Testis (tissue), 2 donors: ENCODE measurements around the gene RAPH1.

Source experiments
- POLR2A ChIP-seq: fragments of 450-650 bp; IDR thresholded peaks from one replicate; pipeline ENCODE4 v1.6.1; 2017; ENCODE audit warnings: antibody characterized with exemption, mild to moderate bottlenecking, moderate library complexity
- TF ChIP-seq, protein P1 (sequence below), 3 experiments: fragments of 450-650 bp in 2 of 3; fragments of 200-600 bp in 1 of 3; sonication (generic) in 1 of 3; IDR thresholded peaks; one replicate each; pipeline ENCODE4 v1.5.1; 2016 to 2019; ENCODE audit warnings: antibody characterized with exemption in 3 of 3, mild to moderate bottlenecking in 2 of 3, moderate library complexity in 1 of 3

DNA sequence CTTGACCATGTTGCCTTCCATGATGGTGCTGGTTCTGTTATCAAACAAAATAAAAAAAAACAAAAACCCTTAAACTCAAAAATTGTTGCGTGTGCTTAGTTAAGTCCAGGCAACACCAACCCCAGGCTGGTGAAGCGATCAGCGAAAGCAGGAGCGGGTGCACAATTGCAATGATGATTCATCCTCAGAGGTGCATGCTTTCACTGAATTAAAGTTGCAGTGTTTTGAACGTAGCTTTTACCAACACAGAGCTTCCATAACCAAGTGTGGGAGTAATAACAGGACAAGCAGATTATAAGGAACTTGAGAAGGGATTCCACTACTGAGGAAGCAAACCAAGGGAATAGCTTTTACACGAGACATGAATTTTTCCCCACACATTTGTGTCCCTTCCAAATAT, 39.7 kb upstream of the RAPH1 start:
- TF ChIP-seq, protein P1, sequence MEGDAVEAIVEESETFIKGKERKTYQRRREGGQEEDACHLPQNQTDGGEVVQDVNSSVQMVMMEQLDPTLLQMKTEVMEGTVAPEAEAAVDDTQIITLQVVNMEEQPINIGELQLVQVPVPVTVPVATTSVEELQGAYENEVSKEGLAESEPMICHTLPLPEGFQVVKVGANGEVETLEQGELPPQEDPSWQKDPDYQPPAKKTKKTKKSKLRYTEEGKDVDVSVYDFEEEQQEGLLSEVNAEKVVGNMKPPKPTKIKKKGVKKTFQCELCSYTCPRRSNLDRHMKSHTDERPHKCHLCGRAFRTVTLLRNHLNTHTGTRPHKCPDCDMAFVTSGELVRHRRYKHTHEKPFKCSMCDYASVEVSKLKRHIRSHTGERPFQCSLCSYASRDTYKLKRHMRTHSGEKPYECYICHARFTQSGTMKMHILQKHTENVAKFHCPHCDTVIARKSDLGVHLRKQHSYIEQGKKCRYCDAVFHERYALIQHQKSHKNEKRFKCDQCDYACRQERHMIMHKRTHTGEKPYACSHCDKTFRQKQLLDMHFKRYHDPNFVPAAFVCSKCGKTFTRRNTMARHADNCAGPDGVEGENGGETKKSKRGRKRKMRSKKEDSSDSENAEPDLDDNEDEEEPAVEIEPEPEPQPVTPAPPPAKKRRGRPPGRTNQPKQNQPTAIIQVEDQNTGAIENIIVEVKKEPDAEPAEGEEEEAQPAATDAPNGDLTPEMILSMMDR (IDR thresholded peaks at IDR 0.05) = no peak
- TF ChIP-seq POLR2A = no peak
